GM06990 (cell line): ENCODE measurements around the gene TAS1R3.

Experiments
- DNase-seq: peaks from one replicate; pipeline ENCODE4 v3.0.0-alpha.2; 2011; ENCODE audit not compliant: insufficient read length; ENCODE audit errors: extremely low read depth
- H3K27me3 ChIP-seq: replicated peaks from 2 replicates; pipeline ENCODE4 v1.6.0; 2011; ENCODE audit warnings: low read length; ENCODE audit not compliant: control insufficient read depth, insufficient read depth
- H3K36me3 ChIP-seq: 2 replicates; pipeline ENCODE4 v1.5.1; 2011; ENCODE audit warnings: low read length; ENCODE audit not compliant: control insufficient read depth, insufficient read depth
- H3K4me3 ChIP-seq: replicated peaks from 2 replicates; pipeline ENCODE4 v1.5.1; 2011; ENCODE audit warnings: low read depth, mild to moderate bottlenecking, control low read depth, low read length
- CTCF ChIP-seq: IDR thresholded peaks from 2 replicates; pipeline ENCODE4 v1.5.1; 2011; ENCODE audit warnings: low read length, control low read depth, mild to moderate bottlenecking, inconsistent platforms; ENCODE audit not compliant: insufficient read depth, poor library complexity, severe bottlenecking

TAS1R3 gene

GRCh38 chr1:1359664-1360468 is 28.8 kb downstream of the TAS1R3 start:
- Histone ChIP-seq H3K27me3 (no peaks in the 10 kb centered on the region), H3K4me3 (no peak overlapping the region), H3K36me3 (no peaks in the 10 kb centered on the region)
- DNase-seq = no peak
- TF ChIP-seq CTCF = no peak

GRCh38 chr1:1360506-1361169 is 29.6 kb downstream of the TAS1R3 start:
- Histone ChIP-seq H3K27me3 (no peaks in the 10 kb centered on the region), H3K4me3 (no peak overlapping the region), H3K36me3 (no peaks in the 10 kb centered on the region)
- no peak for TF ChIP-seq CTCF
- no peak for DNase-seq

- no peaks in the 10 kb centered on the region for H3K27me3 ChIP-seq
- H3K4me3 ChIP-seq = no peak overlapping the region
- no peak for DNase-seq
- no peaks in the 10 kb centered on the region for H3K36me3 ChIP-seq
- no peak for TF ChIP-seq CTCF
Measured at GRCh38 chr1:1361233-1361981, 30.3 kb downstream of the TAS1R3 start.

- no peak for DNase-seq
- H3K4me3 ChIP-seq = no peak overlapping the region
- H3K27me3 ChIP-seq = no peaks in the 10 kb centered on the region
- TF ChIP-seq CTCF = no peak
- no peaks in the 10 kb centered on the region for H3K36me3 ChIP-seq
Measured at GRCh38 chr1:1361982-1362423, 30.9 kb downstream of the TAS1R3 start.

- Histone ChIP-seq H3K27me3 (no peaks in the 10 kb centered on the region), H3K4me3 (no peak overlapping the region), H3K36me3 (no peaks in the 10 kb centered on the region)
- DNase-seq = no peak
- TF ChIP-seq CTCF = no peak
Measured at GRCh38 chr1:1364266-1364665, 33.2 kb downstream of the TAS1R3 start.
